Retinal pigment epithelial cell (primary cell): ENCODE results near the gene CEP20.
"Not testable (repeated sequence)": the region's sequence is repeated elsewhere in the genome, so short reads cannot be mapped to it uniquely, and the experiment has no call there.

ENCODE experiments used
- DNase-seq: peaks from one replicate; pipeline ENCODE4 v3.0.0-alpha.2; 2010; ENCODE audit warnings: low read depth
- H3K4me3 ChIP-seq: 2 replicates; pipeline ENCODE4 v1.5.1; 2011; ENCODE audit warnings: mild to moderate bottlenecking, low read length, control low read depth, moderate library complexity
- CTCF ChIP-seq: conservative IDR thresholded peaks from 2 replicates; pipeline ENCODE4 v1.5.1; 2011; ENCODE audit warnings: low read depth, low read length, control low read depth, inconsistent platforms

Gene CEP20

DNA sequence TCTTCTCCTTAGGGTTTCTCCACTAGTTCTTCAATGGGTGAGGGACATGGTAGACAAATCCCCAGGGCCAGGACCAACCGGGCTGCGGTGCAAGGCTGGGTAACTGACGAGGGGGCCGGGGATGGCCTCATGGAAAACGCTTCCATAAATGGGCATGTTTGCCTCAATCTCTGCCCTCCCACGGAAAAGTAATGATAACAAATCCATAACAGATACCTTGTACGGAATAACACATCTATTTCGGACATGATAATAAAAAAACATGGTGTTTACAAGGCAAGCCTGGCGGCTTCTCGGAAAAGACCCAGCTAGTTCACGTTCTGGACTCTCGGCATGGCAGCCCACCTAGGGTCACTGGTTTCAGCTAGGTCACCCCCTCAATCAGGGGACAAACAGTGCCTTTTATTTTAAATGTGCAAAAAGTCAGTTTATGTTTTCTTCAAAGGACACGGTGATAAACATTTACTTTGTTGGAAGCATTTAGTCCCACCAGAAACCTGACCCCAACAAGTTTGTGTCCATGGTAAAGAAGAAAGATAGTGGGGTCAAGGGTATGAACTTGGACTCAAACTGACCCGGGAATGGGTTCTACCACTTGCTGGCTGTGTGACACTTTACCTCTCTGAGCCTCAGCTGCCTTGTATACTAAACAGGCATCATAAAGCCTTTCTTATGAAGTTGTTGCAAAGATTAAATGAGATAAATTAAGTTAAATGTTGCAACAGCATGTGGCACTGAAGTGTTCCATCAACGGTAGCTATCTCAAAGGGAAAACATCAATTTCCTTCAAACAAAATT is 33.3 kb downstream of the CEP20 start:
- TF ChIP-seq CTCF: no peak
- DNase-seq: no peak
- H3K4me3 ChIP-seq: no peak overlapping the region

DNA sequence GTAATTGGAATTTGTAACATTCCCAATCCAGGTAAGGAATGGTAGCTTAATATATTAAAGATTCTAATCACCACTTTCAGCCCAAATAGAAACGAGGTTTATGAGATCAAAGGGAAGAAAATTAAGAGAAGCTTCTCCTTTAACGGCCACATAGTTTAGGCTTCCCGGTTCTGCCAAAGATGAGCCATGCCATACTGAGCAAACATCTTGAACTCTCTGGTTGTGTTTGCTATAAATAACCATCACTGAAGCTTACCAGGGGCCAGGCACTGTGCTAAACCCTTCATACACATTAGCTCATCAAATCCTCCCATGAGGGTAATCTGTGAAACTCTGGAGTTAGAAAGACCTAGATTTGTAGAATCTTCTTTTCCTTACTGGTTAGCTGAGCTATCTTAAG is 34.3 kb downstream of the CEP20 start:
- H3K4me3 ChIP-seq: no peak overlapping the region
- DNase-seq: no peak
- no peak for TF ChIP-seq CTCF

DNA sequence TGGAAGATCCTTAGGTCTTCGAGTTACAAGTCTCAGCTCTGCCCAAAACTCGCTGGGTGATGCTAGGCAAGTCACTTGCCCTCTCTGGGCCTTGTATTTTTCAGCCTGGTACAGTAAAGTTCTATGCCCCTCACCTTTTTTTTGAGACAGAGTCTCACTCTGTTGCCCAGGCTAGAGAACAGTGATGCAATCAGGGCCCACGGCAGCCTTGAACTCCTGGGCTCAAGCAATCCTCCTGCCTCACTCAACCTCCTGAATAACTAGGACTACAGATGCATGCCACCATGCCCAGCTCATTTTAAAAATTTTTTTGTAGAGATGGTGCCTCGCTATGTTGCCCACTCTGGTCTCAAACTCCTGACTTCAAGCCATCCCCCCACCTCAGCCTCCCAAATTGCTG is 35.4 kb downstream of the CEP20 start:
- H3K4me3 ChIP-seq: no peak overlapping the region
- no peak for TF ChIP-seq CTCF
- no peak for DNase-seq

DNA sequence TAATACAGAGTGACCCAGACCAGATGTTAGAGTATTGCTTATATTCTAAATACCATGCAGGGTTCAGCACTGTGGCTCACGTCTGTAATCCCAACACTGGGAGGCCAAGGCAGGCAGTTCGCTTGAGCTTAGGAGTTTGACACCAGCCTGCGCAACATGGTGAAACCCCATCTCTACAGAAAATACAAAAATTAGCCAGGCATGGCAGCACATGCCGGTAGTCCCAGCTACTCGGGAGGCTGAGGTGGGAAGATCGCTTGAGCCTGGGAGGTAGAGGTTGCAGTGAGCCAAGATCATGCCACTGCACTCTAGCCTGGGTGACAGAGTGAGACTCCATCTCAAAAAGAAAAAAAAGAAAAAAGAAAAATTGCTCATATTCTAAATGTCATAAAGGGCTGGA is 37.8 kb downstream of the CEP20 start:
- H3K4me3 ChIP-seq, DNase-seq: not testable (repeated sequence)

GRCh38 chr16:15849209-15849981 is 39.0 kb downstream of the CEP20 start:
- no peak for TF ChIP-seq CTCF
- DNase-seq: no peak

GRCh38 chr16:15847611-15848175 is 40.7 kb downstream of the CEP20 start:
- no peak overlapping the region for H3K4me3 ChIP-seq
- TF ChIP-seq CTCF: no peak
- no peak for DNase-seq

More at GRCh38 chr16:15849209-15849981, 39.0 kb downstream of the CEP20 start:
- H3K4me3 ChIP-seq: no peak overlapping the region

- no peak overlapping the region for H3K4me3 ChIP-seq
- DNase-seq: no peak
- TF ChIP-seq CTCF: no peak
Observed at GRCh38 chr16:15846510-15846909, 41.9 kb downstream of the CEP20 start.
